Superior temporal gyrus (tissue), 1 donor: ENCODE data around the gene PLEKHH1.
"Not testable (repeated sequence)": the region's sequence is repeated elsewhere in the genome, so short reads cannot be mapped to it uniquely, and the experiment has no call there.

Experiments used
- DNase-seq: peaks from one replicate; pipeline ENCODE4 v3.0.0-alpha.2; 2016; ENCODE audit errors: extremely low spot score

Gene PLEKHH1

DNA sequence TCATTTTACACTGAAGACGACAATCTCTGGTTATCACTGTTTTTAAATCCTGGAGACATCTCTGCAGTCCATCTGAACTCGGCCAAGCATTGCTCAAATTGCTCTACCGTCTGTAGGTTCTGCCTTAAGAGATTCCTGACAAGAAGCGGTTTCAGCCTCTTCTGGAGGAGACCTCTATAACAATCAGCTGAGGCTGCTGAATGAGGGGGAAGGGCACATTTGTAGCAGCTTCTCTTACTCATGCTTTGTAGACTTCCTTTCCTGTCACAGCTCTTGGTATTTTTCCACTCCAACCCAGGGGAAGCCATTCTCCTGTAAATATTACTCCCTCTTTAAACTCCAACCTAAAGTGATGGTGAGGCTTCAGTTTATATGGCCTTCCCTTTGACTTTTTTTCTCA lies 89.6 kb downstream of the PLEKHH1 start:
- DNase-seq: peak; percentile 78

DNA sequence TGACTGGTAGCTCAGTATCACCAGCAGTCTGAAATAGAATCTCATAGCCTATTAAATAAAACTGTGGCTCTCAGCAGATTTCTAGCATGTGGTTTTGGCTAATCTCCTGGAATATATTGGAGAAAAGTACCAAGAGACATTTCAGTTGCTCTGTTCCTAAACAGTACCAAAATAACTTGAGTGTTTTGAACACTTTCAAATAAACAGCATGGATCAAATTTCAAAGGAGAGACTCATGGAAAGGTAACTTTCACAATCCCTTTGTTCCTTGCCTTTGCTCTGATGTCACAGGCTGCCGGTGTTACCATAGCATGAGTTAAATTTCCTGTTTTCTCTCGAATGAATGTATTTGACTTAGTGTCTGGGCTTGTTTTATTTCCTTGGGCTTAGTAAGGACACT lies 90.0 kb downstream of the PLEKHH1 start:
- no peak for DNase-seq

GRCh38 chr14:67626131-67626530 lies 93.0 kb downstream of the PLEKHH1 start:
- DNase-seq: not testable (repeated sequence)

DNA sequence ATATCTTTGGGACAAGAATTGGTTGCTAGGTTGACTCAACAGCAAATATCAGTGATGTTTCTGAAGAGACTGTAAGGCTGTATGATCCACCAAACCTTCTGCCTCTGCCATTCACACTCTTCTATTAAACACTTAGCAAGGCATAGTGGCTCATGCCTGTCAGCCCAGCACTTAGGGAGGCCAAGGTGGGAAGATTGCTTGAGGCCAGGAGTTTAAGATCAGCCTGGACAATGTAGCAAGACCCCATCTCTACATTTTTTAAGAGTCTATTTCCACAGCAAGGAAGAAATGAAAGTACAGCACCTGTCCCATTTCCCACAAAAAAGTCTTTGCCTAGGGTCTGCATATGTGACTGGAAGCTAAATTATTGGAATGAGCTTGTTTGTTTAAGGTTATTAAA lies 94.4 kb downstream of the PLEKHH1 start:
- DNase-seq: no peak

- no peak for DNase-seq
These were observed 97.1 kb downstream of the PLEKHH1 start for GRCh38 chr14:67630186-67630585.

DNA sequence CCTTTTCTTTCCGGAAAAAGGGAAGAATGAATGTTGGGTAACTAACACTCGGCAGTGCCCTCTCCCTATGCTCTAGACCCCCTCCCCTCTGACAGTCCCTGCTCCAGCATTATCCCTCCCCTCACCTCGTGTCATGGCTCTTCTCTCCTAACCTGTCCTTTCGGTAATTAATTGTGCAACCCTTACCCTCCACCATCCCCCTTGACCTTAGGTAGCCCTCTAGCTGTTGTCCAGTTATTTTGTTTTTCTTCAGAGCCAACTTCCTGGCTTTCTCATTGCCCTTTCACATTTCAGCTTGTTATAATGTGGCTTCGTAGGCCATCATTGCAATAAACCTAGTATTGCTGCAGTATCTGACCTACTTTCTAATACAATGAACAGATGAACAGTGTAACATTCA lies 97.8 kb downstream of the PLEKHH1 start:
- DNase-seq: no peak

DNA sequence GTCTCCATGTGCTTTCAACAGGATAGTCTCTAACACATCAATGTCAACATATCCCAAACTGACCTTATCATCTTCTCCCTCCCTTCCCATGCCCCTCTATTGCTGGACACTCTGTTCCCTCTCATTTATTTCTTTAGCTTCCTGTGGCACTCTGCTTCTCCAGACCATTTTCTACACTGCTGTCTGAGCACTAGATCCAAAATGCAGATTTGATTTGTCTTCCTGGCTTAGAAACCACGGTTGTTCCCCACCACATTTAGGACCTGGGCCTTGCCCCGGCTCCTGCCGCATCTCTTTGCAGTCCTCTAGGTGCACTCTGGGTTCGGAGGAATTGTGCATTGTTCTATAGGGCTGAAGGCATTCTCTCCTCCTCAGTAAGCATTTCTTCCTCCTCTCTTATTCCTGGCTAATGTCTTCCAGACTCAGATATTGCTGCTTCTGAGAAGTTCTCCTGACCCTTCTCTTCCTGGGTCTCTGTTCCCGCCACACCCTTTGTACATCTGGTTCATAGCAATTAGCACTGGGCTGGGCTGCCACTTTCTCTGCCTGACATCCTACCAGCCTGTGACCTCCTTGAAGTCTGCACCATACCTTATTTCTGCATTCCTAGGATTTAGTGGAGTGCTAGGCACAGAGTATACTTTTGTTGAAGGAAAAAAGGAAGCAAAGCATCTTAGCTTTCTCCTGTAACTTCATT lies 100.5 kb downstream of the PLEKHH1 start:
- DNase-seq: no peak

GRCh38 chr14:67636361-67636919 lies 103.3 kb downstream of the PLEKHH1 start:
- no peak for DNase-seq

DNA sequence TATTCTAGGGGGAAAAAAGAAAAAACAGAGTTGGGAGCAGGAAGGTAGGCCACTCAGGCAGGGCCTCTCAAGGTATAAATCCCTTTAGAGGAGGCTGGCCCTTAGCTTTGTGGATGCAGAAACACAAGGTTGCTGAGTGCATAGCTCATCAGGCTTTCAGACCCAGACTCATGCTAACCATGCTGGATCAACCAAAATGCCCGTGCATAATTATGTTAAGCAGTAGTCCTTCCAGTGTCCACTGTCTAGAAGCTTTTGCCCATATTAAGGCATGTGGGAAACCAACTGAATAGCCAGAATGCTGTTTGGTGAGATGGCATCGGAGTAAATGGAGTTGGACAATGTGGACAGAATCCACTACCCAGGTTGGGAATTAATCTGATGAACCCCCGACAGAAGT lies 105.6 kb downstream of the PLEKHH1 start:
- no peak for DNase-seq
